ENCODE data around the gene ELOA.

ELOA gene

GRCh38 chr1:23803674-23804073 lies 60.4 kb downstream of the ELOA start:
- no peak for DNase-seq

- no peak for DNase-seq
Observed at GRCh38 chr1:23804183-23804835, 61.0 kb downstream of the ELOA start.

GRCh38 chr1:23805025-23805424 lies 61.8 kb downstream of the ELOA start:
- no peak for DNase-seq

- no peak for DNase-seq
Observed at GRCh38 chr1:23806280-23806679, 63.0 kb downstream of the ELOA start.

GRCh38 chr1:23807453-23807852 lies 64.2 kb downstream of the ELOA start:
- no peak for DNase-seq

GRCh38 chr1:23809751-23810171 lies 66.5 kb downstream of the ELOA start:
- DNase-seq = peak; percentile 67

GRCh38 chr1:23810818-23811540 lies 67.7 kb downstream of the ELOA start:
- DNase-seq = no peak
